Stimulated activated CD4-positive, alpha-beta T cell treated with anti-CD3 and anti-CD28 coated beads, Interleukin-15, amount 100 ng/mL, for 24 hours (primary cell): ENCODE measurements around the gene NET1.

ENCODE experiments used
- DNase-seq: peaks from one replicate; pipeline ENCODE4 v3.0.0-alpha.2; 2020

The NET1 gene

GRCh38 chr10:5485948-5486852 lies 73.8 kb downstream of the NET1 start:
- DNase-seq, result no peak

GRCh38 chr10:5486853-5487235 lies 74.5 kb downstream of the NET1 start:
- DNase-seq, result no peak

GRCh38 chr10:5488272-5489161 lies 76.2 kb downstream of the NET1 start:
- no peak for DNase-seq

- DNase-seq, result no peak
Measured at GRCh38 chr10:5490032-5490431, 77.7 kb downstream of the NET1 start.

GRCh38 chr10:5490698-5491464 lies 78.5 kb downstream of the NET1 start:
- no peak for DNase-seq

GRCh38 chr10:5491477-5491876 lies 79.1 kb downstream of the NET1 start:
- no peak for DNase-seq

GRCh38 chr10:5492322-5492855 lies 80.0 kb downstream of the NET1 start:
- DNase-seq, result no peak

GRCh38 chr10:5492929-5493576 lies 80.7 kb downstream of the NET1 start:
- DNase-seq, result no peak

- no peak for DNase-seq
Measured at GRCh38 chr10:5493691-5494090, 81.3 kb downstream of the NET1 start.

- no peak for DNase-seq
Measured at GRCh38 chr10:5494611-5495010, 82.3 kb downstream of the NET1 start.

- no peak for DNase-seq
Measured at GRCh38 chr10:5496261-5497250, 84.2 kb downstream of the NET1 start.

GRCh38 chr10:5497289-5497688 lies 84.9 kb downstream of the NET1 start:
- no peak for DNase-seq

- no peak for DNase-seq
Measured at GRCh38 chr10:5497948-5498730, 85.8 kb downstream of the NET1 start.

- no peak for DNase-seq
Measured at GRCh38 chr10:5498791-5499492, 86.6 kb downstream of the NET1 start.

- no peak for DNase-seq
Measured at GRCh38 chr10:5499493-5500140, 87.3 kb downstream of the NET1 start, which contains the start of gene CALML5. Gene CALML5 (minus strand): TSS chr10:5499570. CDS start chr10:5499438, 132 bp downstream.

- no peak for DNase-seq
Measured at GRCh38 chr10:5500162-5500670, 87.9 kb downstream of the NET1 start.

GRCh38 chr10:5500910-5501309 lies 88.6 kb downstream of the NET1 start:
- no peak for DNase-seq

GRCh38 chr10:5502061-5502521 lies 89.7 kb downstream of the NET1 start:
- no peak for DNase-seq
